WTC11 (cell line): Measurements from ENCODE around the gene TTC39A. TPM values are rescaled to one million over a fixed set of nuclear protein-coding genes. Genes with fewer than 3 reads are reported as not detected.

Experiments used
- ATAC-seq: fragments of 200-7000 bp; cut with Tn5 transposase; 2 replicates; pipeline ENCODE4 v1.10.0; 2021; ENCODE audit warnings: mild to moderate bottlenecking, moderate library complexity
- CTCF ChIA-PET: fragments of 300-600 bp; sonication (Branson Sonifier 250); formaldehyde crosslinking; loops from one replicate; lab custom pipeline; 2021; ENCODE audit warnings: antibody characterized with exemption; lab: Charles Lee
- POLR2A ChIA-PET: fragments of 350-600 bp; sonication (Branson Sonifier 250); formaldehyde crosslinking; loops from one replicate; lab custom pipeline; 2021; ENCODE audit warnings: antibody characterized with exemption; lab: Charles Lee
- DNase-seq: peaks from one replicate; pipeline ENCODE4 v3.0.0; 2021; ENCODE audit warnings: low spot score
- H3K27ac Mint-ChIP-seq: 2 replicates; pipeline ENCODE4 v1.8.0; 2021; ENCODE audit warnings: mixed read lengths
- H3K27me3 Mint-ChIP-seq: 2 replicates; pipeline ENCODE4 v1.8.0; 2021; ENCODE audit warnings: low read depth, mild to moderate bottlenecking, moderate library complexity, mixed read lengths
- H3K36me3 Mint-ChIP-seq: 2 replicates; pipeline ENCODE4 v1.8.0; 2021; ENCODE audit warnings: mixed read lengths
- H3K4me1 Mint-ChIP-seq: 2 replicates; pipeline ENCODE4 v1.8.0; 2022; ENCODE audit warnings: mixed read lengths
- H3K4me3 Mint-ChIP-seq: 2 replicates; pipeline ENCODE4 v1.8.0; 2021; ENCODE audit warnings: mild to moderate bottlenecking, moderate library complexity, mixed read lengths
- H3K9me3 Mint-ChIP-seq: 2 replicates; pipeline ENCODE4 v1.8.0; 2021; ENCODE audit warnings: mixed read lengths
- ARID4B ChIP-seq: sonication (generic); formaldehyde crosslinking; IDR thresholded peaks from 2 replicates; pipeline ENCODE4 v1.8.0; 2023; ENCODE audit warnings: missing genetic modification reagents, mild to moderate bottlenecking, borderline replicate concordance
- EMX1 ChIP-seq: fragments of 250-450 bp; sonication (Bioruptor Pico); IDR thresholded peaks from 2 replicates; pipeline ENCODE4 v1.8.0; 2021; ENCODE audit warnings: mild to moderate bottlenecking
- GABPB1 ChIP-seq: sonication (generic); formaldehyde crosslinking; IDR thresholded peaks from 2 replicates; pipeline ENCODE4 v1.8.1; 2023; ENCODE audit warnings: mild to moderate bottlenecking, missing genetic modification reagents
- GRHL2 ChIP-seq: fragments of 250-450 bp; sonication (Bioruptor Pico); IDR thresholded peaks from 2 replicates; pipeline ENCODE4 v1.8.0; 2022; ENCODE audit warnings: mild to moderate bottlenecking, moderate library complexity; ENCODE audit not compliant: insufficient replicate concordance, severe bottlenecking
- IRF2 ChIP-seq: sonication (generic); formaldehyde crosslinking; IDR thresholded peaks from 2 replicates; pipeline ENCODE4 v1.8.0; 2022; ENCODE audit warnings: low read depth, missing genetic modification reagents, borderline replicate concordance
- MXD4 ChIP-seq: fragments of 250-450 bp; sonication (Bioruptor Pico); IDR thresholded peaks from 2 replicates; pipeline ENCODE4 v1.8.0; 2021; ENCODE audit warnings: mild to moderate bottlenecking, moderate library complexity, borderline replicate concordance
- MYBL2 ChIP-seq: sonication (generic); formaldehyde crosslinking; IDR thresholded peaks from 2 replicates; pipeline ENCODE4 v1.8.1; 2023; ENCODE audit warnings: mild to moderate bottlenecking, moderate library complexity, missing genetic modification reagents
- NR2C2 ChIP-seq: sonication (generic); formaldehyde crosslinking; IDR thresholded peaks from 2 replicates; pipeline ENCODE4 v1.8.0; 2022; ENCODE audit warnings: mild to moderate bottlenecking, missing genetic modification reagents
- NR3C1 ChIP-seq: sonication (generic); formaldehyde crosslinking; conservative IDR thresholded peaks from 2 replicates; pipeline ENCODE4 v1.8.1; 2023; ENCODE audit warnings: low read depth, mild to moderate bottlenecking, missing genetic modification reagents
- ZNF121 ChIP-seq: sonication (generic); formaldehyde crosslinking; IDR thresholded peaks from 2 replicates; pipeline ENCODE4 v1.8.0; 2023; ENCODE audit warnings: missing genetic modification reagents
- ZNF317 ChIP-seq: sonication (generic); formaldehyde crosslinking; IDR thresholded peaks from 2 replicates; pipeline ENCODE4 v1.8.1; 2023; ENCODE audit warnings: low read depth, mild to moderate bottlenecking, moderate library complexity, missing genetic modification reagents, borderline replicate concordance
- total RNA-seq: library from RNA; stranded (reverse); gene quantifications from 3 replicates; pipeline ENCODE4 v1.2.3, GENCODE V29; 2021
- TF ChIP-seq, protein P1 (sequence below): sonication (generic); formaldehyde crosslinking; IDR thresholded peaks from 2 replicates; pipeline ENCODE4 v1.8.0; 2022; ENCODE audit warnings: mild to moderate bottlenecking, missing genetic modification reagents
- TF ChIP-seq, protein P2 (sequence below): fragments of 250-450 bp; sonication (Bioruptor Pico); conservative IDR thresholded peaks from 2 replicates; pipeline ENCODE4 v1.9.0; 2021; ENCODE audit warnings: mild to moderate bottlenecking
- TF ChIP-seq, protein P3 (sequence below): sonication (generic); formaldehyde crosslinking; IDR thresholded peaks from 2 replicates; pipeline ENCODE4 v1.8.0; 2022; ENCODE audit warnings: missing genetic modification reagents

The TTC39A gene
- total RNA-seq, 1 experiment from 2014 or later: 3.4 TPM

GRCh38 chr1:51346086-51346942 is 16.0 kb upstream of the TTC39A start (continued):
- TF ChIP-seq ARID4B (CRISPR knock-in tag) (no peak), EMX1 (no peak), NR3C1 (CRISPR knock-in tag) (no peak), MYBL2 (CRISPR knock-in tag) (no peak), IRF2 (CRISPR knock-in tag) (no peak)
- TF ChIP-seq, protein P1, sequence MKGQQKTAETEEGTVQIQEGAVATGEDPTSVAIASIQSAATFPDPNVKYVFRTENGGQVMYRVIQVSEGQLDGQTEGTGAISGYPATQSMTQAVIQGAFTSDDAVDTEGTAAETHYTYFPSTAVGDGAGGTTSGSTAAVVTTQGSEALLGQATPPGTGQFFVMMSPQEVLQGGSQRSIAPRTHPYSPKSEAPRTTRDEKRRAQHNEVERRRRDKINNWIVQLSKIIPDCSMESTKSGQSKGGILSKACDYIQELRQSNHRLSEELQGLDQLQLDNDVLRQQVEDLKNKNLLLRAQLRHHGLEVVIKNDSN (CRISPR knock-in tag): no peak
- TF ChIP-seq, protein P2, sequence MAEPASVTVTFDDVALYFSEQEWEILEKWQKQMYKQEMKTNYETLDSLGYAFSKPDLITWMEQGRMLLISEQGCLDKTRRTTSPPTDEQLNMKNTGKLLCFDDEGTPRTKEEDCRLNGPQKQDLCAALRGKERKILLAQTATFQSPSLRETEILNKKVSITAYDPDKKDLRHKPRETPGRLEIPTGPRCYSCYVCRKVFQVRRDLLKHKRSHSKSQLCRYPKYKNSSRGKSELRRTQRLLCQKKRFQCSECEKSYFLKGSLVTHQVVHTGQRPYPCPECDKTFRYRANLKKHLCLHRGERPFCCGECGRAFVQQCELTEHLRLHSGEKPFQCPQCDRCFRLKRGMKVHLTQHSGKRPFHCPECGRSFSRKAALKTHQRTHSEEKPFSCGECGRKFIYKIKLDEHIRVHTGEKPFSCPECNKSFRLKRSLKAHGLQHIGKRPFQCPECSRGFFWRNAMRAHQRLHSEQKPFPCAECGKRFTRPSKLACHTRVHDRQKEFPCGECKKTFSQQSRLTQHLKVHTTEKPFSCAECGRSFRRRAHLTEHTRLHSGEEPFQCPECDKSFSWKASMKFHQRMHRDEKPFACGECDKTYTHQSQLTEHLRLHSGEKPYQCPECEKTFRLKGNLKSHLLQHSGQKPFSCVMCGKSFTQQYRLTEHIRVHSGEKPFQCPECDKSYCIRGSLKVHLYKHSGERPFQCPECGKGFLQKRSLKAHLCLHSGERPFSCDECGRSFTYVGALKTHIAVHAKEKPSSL (CRISPR knock-in tag): no peak

DNA sequence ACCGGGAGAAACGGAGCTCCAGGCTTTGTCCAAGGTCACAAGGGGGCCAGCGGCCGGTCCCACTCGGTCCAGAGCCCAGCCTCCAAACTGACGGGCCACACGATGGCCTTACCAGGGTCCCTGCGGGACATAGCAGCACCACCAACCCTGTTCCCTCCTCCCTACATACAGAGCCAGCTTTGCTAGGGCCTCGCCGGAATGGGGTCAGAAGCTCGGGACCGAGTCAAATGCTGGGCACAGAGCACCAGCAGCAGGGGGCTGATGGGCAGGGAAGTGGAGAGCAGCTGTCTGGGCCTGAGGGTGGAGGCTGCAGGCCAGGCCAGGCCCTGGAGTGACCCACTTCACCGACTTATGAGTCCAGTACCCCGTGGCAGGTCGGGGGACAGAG is 14.9 kb upstream of the TTC39A start:
- no peaks in the 10 kb centered on the region for H3K36me3 Mint-ChIP-seq
- no peak overlapping the region; the same call in 1 of the 2 replicates for H3K4me3 Mint-ChIP-seq
- TF ChIP-seq GRHL2 (CRISPR knock-in tag) (no peak), ZNF317 (CRISPR knock-in tag) (no peak), MXD4 (no peak), NR2C2 (CRISPR knock-in tag) (no peak), GABPB1 (CRISPR knock-in tag) (no peak), ZNF121 (CRISPR knock-in tag) (peak; percentile 90)
- TF ChIP-seq, protein P3, sequence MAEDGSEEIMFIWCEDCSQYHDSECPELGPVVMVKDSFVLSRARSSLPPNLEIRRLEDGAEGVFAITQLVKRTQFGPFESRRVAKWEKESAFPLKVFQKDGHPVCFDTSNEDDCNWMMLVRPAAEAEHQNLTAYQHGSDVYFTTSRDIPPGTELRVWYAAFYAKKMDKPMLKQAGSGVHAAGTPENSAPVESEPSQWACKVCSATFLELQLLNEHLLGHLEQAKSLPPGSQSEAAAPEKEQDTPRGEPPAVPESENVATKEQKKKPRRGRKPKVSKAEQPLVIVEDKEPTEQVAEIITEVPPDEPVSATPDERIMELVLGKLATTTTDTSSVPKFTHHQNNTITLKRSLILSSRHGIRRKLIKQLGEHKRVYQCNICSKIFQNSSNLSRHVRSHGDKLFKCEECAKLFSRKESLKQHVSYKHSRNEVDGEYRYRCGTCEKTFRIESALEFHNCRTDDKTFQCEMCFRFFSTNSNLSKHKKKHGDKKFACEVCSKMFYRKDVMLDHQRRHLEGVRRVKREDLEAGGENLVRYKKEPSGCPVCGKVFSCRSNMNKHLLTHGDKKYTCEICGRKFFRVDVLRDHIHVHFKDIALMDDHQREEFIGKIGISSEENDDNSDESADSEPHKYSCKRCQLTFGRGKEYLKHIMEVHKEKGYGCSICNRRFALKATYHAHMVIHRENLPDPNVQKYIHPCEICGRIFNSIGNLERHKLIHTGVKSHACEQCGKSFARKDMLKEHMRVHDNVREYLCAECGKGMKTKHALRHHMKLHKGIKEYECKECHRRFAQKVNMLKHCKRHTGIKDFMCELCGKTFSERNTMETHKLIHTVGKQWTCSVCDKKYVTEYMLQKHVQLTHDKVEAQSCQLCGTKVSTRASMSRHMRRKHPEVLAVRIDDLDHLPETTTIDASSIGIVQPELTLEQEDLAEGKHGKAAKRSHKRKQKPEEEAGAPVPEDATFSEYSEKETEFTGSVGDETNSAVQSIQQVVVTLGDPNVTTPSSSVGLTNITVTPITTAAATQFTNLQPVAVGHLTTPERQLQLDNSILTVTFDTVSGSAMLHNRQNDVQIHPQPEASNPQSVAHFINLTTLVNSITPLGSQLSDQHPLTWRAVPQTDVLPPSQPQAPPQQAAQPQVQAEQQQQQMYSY (CRISPR knock-in tag): no peak
- ChIA-PET CTCF (interaction anchor here (0.7 to 4.7 kb wide), 5 partner anchors 14 to 49 kb away, joined by 3 to 15 read pairs (median 5); no protein-coding TSS in a partner anchor), POLR2A (no interaction called here)
- H3K9me3 Mint-ChIP-seq: no peaks in the 10 kb centered on the region
- no peak for DNase-seq
- ATAC-seq: peak; percentile 13
- peaks cover 22% of the 10 kb centered on the region for H3K27me3 Mint-ChIP-seq
- H3K27ac Mint-ChIP-seq: no peak overlapping the region
- H3K4me1 Mint-ChIP-seq: peaks cover 10% of the 10 kb centered on the region
